ENCODE results near the gene DUS3L.

Gene DUS3L

GRCh38 chr19:5827891-5828660 is 37.1 kb upstream of the DUS3L start:
- H3K79me2 ChIP-seq (ENCODE audit: control insufficient read depth, insufficient read depth, low read length), result no peaks in the 10 kb centered on the region

GRCh38 chr19:5827342-5827890 is 36.5 kb upstream of the DUS3L start:
- Histone ChIP-seq H3K23ac (ENCODE audit: low read length) (no peak overlapping the region), H3K56ac (ENCODE audit: low read length) (peak overlapping the region; percentile 96), H3K79me2 (ENCODE audit: control insufficient read depth, insufficient read depth, low read length) (no peaks in the 10 kb centered on the region), H3K79me1 (ENCODE audit: low read length) (no peaks in the 10 kb centered on the region), H3K27ac (ENCODE audit: low read depth, low read length) (no peak overlapping the region), H4K5ac (ENCODE audit: low read length) (no peak overlapping the region), H3K4ac (ENCODE audit: low read depth, low read length) (peak overlapping the region; percentile 41), H3K4me2 (ENCODE audit: low read length) (no peak overlapping the region), H3K9ac (ENCODE audit: low read length) (peak overlapping the region; percentile 98), H4K8ac (ENCODE audit: low read depth, low read length) (no peak overlapping the region), H2BK5ac (ENCODE audit: low read length) (no peak overlapping the region), H3K36me3 (ENCODE audit: control insufficient read depth, insufficient read depth, low read length) (no peaks in the 10 kb centered on the region), H2BK15ac (replicated peaks; ENCODE audit: low read depth) (no peak overlapping the region), H3K4me3 (ENCODE audit: low read length) (no peak overlapping the region), H2BK120ac (ENCODE audit: low read depth, low read length) (no peak overlapping the region), H2AK5ac (ENCODE audit: low read length) (no peak overlapping the region), H3K4me1 (ENCODE audit: control insufficient read depth, low read depth, low read length) (peaks cover 3% of the 10 kb centered on the region), H3K27me3 (ENCODE audit: insufficient read depth, low read length, poor library complexity) (no peaks in the 10 kb centered on the region), H3K18ac (ENCODE audit: low read length) (no peak overlapping the region)
- no peak for DNase-seq
- WGBS (ENCODE audit: extremely low coverage, insufficient coverage, low lambda C conversion rate), result no CpG with 5 or more reads among the region's 37 CpGs

More at GRCh38 chr19:5827891-5828660, 37.1 kb upstream of the DUS3L start:
- peak overlapping the region; percentile 62 for H3K4ac ChIP-seq (ENCODE audit: low read depth, low read length)
- peak overlapping the region; percentile 98 for H3K4me2 ChIP-seq (ENCODE audit: low read length)
- peak overlapping the region; percentile 59 for H3K27ac ChIP-seq (ENCODE audit: low read depth, low read length)
- peaks cover 3% of the 10 kb centered on the region for H3K4me1 ChIP-seq (ENCODE audit: control insufficient read depth, low read depth, low read length)
- H3K27me3 ChIP-seq (ENCODE audit: insufficient read depth, low read length, poor library complexity), result no peaks in the 10 kb centered on the region
- WGBS (ENCODE audit: extremely low coverage, insufficient coverage, low lambda C conversion rate), result no CpG with 5 or more reads among the region's 91 CpGs
- peak overlapping the region; percentile 83 for H3K4me3 ChIP-seq (ENCODE audit: low read length)
- H2BK15ac ChIP-seq (replicated peaks; ENCODE audit: low read depth), result no peak overlapping the region
- H4K5ac ChIP-seq (ENCODE audit: low read length), result peak overlapping the region; percentile 5
- H2BK120ac ChIP-seq (ENCODE audit: low read depth, low read length), result no peak overlapping the region
- H2AK5ac ChIP-seq (ENCODE audit: low read length), result no peak overlapping the region
- DNase-seq, result peak; percentile 96
- H3K9ac ChIP-seq (ENCODE audit: low read length), result peak overlapping the region; percentile 98
- H3K79me1 ChIP-seq (ENCODE audit: low read length), result no peaks in the 10 kb centered on the region
- no peaks in the 10 kb centered on the region for H3K36me3 ChIP-seq (ENCODE audit: control insufficient read depth, insufficient read depth, low read length)
- peak overlapping the region; percentile 89 for H3K23ac ChIP-seq (ENCODE audit: low read length)
- H2BK5ac ChIP-seq (ENCODE audit: low read length), result peak overlapping the region; percentile 54
- H4K8ac ChIP-seq (ENCODE audit: low read depth, low read length), result no peak overlapping the region
- peak overlapping the region; percentile 10 for H3K18ac ChIP-seq (ENCODE audit: low read length)
- H3K56ac ChIP-seq (ENCODE audit: low read length), result peak overlapping the region; percentile 96

DNA sequence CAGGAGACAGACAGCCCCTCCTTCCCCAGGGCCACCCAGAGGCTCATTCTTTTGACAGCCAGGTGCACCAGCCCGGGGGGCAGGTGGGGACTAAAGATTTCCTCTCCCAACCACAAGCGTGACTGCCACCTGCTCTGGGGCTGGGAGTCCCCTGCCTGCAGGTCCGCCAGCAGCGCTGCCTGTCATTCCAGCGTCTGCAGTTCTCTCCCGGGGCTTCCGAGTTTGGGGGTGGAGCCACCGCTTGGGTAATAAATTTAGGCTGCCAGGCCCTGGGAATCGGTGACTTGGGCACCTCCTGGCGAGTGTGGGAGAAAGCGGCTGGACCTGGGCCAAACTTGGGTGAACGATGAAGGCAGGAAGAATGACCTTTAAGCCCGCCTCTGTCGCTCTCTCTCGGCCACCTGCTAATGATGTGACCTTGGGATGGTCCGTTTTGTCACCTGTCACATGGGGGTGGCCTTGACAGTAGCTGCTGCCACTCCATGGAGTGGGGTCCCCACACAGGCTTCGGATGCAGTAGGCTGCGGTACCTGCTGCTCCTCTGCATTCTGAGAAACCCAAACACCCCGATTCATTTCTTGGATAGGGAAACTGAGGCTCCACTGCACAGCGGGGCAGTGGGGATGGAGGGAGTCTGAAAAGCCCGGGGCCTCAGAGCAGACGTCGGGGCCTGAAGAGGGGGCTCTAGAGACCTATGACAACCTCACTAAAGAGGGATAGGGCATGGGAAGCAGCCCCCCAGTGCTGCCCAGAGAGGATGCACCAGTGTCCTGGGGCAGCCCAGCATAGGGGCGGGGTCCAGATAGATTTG is 35.8 kb upstream of the DUS3L start:
- Histone ChIP-seq H3K27ac (ENCODE audit: low read depth, low read length) (no peak overlapping the region), H2BK5ac (ENCODE audit: low read length) (no peak overlapping the region), H2BK15ac (replicated peaks; ENCODE audit: low read depth) (no peak overlapping the region), H3K4me2 (ENCODE audit: low read length) (no peak overlapping the region), H3K23ac (ENCODE audit: low read length) (no peak overlapping the region), H3K18ac (ENCODE audit: low read length) (no peak overlapping the region), H4K5ac (ENCODE audit: low read length) (no peak overlapping the region), H2AK5ac (ENCODE audit: low read length) (no peak overlapping the region), H3K4ac (ENCODE audit: low read depth, low read length) (no peak overlapping the region), H3K27me3 (ENCODE audit: insufficient read depth, low read length, poor library complexity) (no peaks in the 10 kb centered on the region), H3K36me3 (ENCODE audit: control insufficient read depth, insufficient read depth, low read length) (no peaks in the 10 kb centered on the region), H4K8ac (ENCODE audit: low read depth, low read length) (no peak overlapping the region), H3K4me1 (ENCODE audit: control insufficient read depth, low read depth, low read length) (peaks cover 3% of the 10 kb centered on the region), H3K56ac (ENCODE audit: low read length) (no peak overlapping the region), H2BK120ac (ENCODE audit: low read depth, low read length) (no peak overlapping the region), H3K4me3 (ENCODE audit: low read length) (no peak overlapping the region), H3K79me2 (ENCODE audit: control insufficient read depth, insufficient read depth, low read length) (no peaks in the 10 kb centered on the region), H3K79me1 (ENCODE audit: low read length) (no peaks in the 10 kb centered on the region), H3K9ac (ENCODE audit: low read length) (no peak overlapping the region)
- DNase-seq, result peak; percentile 76
- WGBS (ENCODE audit: extremely low coverage, insufficient coverage, low lambda C conversion rate), result no CpG with 5 or more reads among the region's 24 CpGs

GRCh38 chr19:5825178-5825577 is 34.2 kb upstream of the DUS3L start:
- no peak overlapping the region for H3K4me2 ChIP-seq (ENCODE audit: low read length)
- H3K36me3 ChIP-seq (ENCODE audit: control insufficient read depth, insufficient read depth, low read length), result no peaks in the 10 kb centered on the region
- no peak overlapping the region for H2BK120ac ChIP-seq (ENCODE audit: low read depth, low read length)
- H2BK15ac ChIP-seq (replicated peaks; ENCODE audit: low read depth), result no peak overlapping the region
- H3K23ac ChIP-seq (ENCODE audit: low read length), result no peak overlapping the region
- H3K56ac ChIP-seq (ENCODE audit: low read length), result no peak overlapping the region
- no peaks in the 10 kb centered on the region for H3K79me2 ChIP-seq (ENCODE audit: control insufficient read depth, insufficient read depth, low read length)
- H4K5ac ChIP-seq (ENCODE audit: low read length), result no peak overlapping the region
- WGBS (ENCODE audit: extremely low coverage, insufficient coverage, low lambda C conversion rate), result no CpG with 5 or more reads among the region's 21 CpGs
- H3K4ac ChIP-seq (ENCODE audit: low read depth, low read length), result no peak overlapping the region
- no peak overlapping the region for H3K4me3 ChIP-seq (ENCODE audit: low read length)
- H2BK5ac ChIP-seq (ENCODE audit: low read length), result no peak overlapping the region
- no peak for DNase-seq
- H3K9ac ChIP-seq (ENCODE audit: low read length), result no peak overlapping the region
- H3K18ac ChIP-seq (ENCODE audit: low read length), result no peak overlapping the region
- H3K79me1 ChIP-seq (ENCODE audit: low read length), result no peaks in the 10 kb centered on the region
- H3K27ac ChIP-seq (ENCODE audit: low read depth, low read length), result no peak overlapping the region
- no peak overlapping the region for H2AK5ac ChIP-seq (ENCODE audit: low read length)
- no peak overlapping the region for H4K8ac ChIP-seq (ENCODE audit: low read depth, low read length)
- no peaks in the 10 kb centered on the region for H3K27me3 ChIP-seq (ENCODE audit: insufficient read depth, low read length, poor library complexity)
- H3K4me1 ChIP-seq (ENCODE audit: control insufficient read depth, low read depth, low read length), result peaks cover 3% of the 10 kb centered on the region

- no CpG with 5 or more reads among the region's 10 CpGs for WGBS (ENCODE audit: extremely low coverage, insufficient coverage, low lambda C conversion rate)
- H2BK15ac ChIP-seq (replicated peaks; ENCODE audit: low read depth), result no peak overlapping the region
- H3K4me3 ChIP-seq (ENCODE audit: low read length), result no peak overlapping the region
- no peak overlapping the region for H3K18ac ChIP-seq (ENCODE audit: low read length)
- H3K56ac ChIP-seq (ENCODE audit: low read length), result no peak overlapping the region
- H3K23ac ChIP-seq (ENCODE audit: low read length), result no peak overlapping the region
- no peaks in the 10 kb centered on the region for H3K27me3 ChIP-seq (ENCODE audit: insufficient read depth, low read length, poor library complexity)
- H3K36me3 ChIP-seq (ENCODE audit: control insufficient read depth, insufficient read depth, low read length), result no peaks in the 10 kb centered on the region
- DNase-seq, result no peak
- no peak overlapping the region for H2BK5ac ChIP-seq (ENCODE audit: low read length)
- H3K4ac ChIP-seq (ENCODE audit: low read depth, low read length), result no peak overlapping the region
- no peak overlapping the region for H3K4me2 ChIP-seq (ENCODE audit: low read length)
- H2AK5ac ChIP-seq (ENCODE audit: low read length), result no peak overlapping the region
- H3K9ac ChIP-seq (ENCODE audit: low read length), result no peak overlapping the region
- H3K4me1 ChIP-seq (ENCODE audit: control insufficient read depth, low read depth, low read length), result peaks cover 3% of the 10 kb centered on the region
- no peaks in the 10 kb centered on the region for H3K79me1 ChIP-seq (ENCODE audit: low read length)
- no peak overlapping the region for H4K5ac ChIP-seq (ENCODE audit: low read length)
- no peak overlapping the region for H3K27ac ChIP-seq (ENCODE audit: low read depth, low read length)
- no peaks in the 10 kb centered on the region for H3K79me2 ChIP-seq (ENCODE audit: control insufficient read depth, insufficient read depth, low read length)
- no peak overlapping the region for H4K8ac ChIP-seq (ENCODE audit: low read depth, low read length)
- H2BK120ac ChIP-seq (ENCODE audit: low read depth, low read length), result no peak overlapping the region
These were observed 33.8 kb upstream of the DUS3L start for GRCh38 chr19:5824751-5825150.
